GM12874 (cell line): ENCODE results near the gene ZNF554.
A peak's percentile ranks its signal among the peaks of the same experiment; 100 is the strongest.

ENCODE experiments used
- CTCF ChIP-seq: IDR thresholded peaks from 2 replicates; pipeline ENCODE4 v1.5.1; 2011; ENCODE audit warnings: low read depth, mild to moderate bottlenecking, control low read depth, low read length, moderate library complexity; ENCODE audit not compliant: insufficient read depth

ZNF554 gene

DNA sequence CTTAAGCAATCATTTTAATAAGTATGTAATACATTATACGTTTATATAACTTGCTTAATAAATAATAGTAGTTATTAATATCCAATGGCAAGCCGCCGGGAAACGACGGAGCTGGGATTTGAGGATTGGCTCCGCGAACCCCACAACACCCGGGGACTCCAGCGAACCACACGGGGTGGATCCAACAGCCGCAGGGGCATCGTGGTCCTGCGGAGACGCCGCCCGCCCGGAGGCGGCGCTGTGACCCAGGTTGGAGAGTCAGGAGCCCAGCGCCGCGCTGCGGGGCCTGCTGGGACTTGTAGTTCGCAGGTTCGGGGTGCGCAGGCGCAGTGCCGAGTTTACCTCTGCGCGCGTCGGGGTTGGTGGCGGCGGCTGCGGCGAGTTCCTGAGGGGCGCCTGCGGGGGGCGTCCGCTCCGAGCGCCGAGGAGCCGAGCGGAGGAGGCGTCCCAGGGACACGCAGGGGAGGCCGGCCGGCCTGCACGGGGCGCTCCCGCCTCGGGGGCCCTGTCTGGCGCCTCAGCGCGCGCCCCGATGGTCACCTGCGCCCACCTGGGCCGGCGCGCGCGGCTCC is at the start of gene ZNF554:
Gene ZNF554 (plus strand): TSS at position 329 of the 572 bp plus-strand sequence. CDS start 204 bp downstream, at position 533.
- peak; percentile 99 for TF ChIP-seq CTCF

DNA sequence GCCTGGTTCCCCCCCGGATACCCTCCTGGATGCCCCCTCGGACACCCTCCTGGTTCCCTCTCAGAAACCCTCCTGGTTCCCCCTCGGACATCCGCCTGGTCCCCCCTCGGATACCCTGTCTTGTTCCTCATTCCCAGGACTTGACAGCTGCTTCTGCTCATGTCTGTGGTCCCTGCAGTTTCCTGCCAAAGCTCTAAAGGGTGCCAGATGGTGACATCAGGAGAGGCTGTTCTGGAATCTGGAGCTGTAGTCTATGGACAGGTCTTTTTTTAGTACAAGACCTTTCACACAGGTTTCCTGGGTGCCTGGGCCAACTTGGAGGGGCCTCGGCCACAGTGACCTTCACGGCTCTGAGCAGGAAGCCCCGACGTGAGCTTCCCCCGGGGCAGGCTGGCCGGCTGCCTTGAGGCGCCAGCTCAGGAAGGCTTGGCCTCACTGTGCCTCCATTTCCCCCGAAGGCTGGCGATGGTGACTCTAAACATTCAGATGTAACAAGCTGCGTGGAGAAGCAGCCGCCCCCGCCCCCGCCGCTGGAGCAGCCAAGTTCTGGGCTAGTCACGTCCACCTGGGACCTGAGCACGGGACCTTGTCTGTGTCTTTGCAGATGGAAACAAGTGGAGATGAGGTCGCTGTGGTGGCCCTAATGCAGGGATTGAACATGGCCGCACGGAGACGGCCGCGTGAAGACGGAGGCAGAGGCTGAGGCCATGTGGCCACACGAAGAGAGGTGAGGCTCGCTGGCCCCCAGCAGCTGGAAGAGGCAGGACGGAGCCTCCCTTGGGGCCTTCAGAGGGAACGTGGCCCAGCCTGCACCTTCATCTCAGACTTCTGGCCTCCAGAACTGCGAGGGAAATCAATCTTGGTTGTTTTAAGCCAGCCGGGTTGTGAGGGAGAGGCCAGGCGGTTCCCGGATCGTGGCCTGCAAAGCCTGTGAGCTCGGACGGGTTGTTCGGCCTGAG is 49.3 kb upstream of the ZNF554 start:
- TF ChIP-seq CTCF, result no peak

GRCh38 chr19:2771786-2772674 is 47.6 kb upstream of the ZNF554 start:
- no peak for TF ChIP-seq CTCF

- no peak for TF ChIP-seq CTCF
Observed at GRCh38 chr19:2774083-2774679, 45.5 kb upstream of the ZNF554 start.

DNA sequence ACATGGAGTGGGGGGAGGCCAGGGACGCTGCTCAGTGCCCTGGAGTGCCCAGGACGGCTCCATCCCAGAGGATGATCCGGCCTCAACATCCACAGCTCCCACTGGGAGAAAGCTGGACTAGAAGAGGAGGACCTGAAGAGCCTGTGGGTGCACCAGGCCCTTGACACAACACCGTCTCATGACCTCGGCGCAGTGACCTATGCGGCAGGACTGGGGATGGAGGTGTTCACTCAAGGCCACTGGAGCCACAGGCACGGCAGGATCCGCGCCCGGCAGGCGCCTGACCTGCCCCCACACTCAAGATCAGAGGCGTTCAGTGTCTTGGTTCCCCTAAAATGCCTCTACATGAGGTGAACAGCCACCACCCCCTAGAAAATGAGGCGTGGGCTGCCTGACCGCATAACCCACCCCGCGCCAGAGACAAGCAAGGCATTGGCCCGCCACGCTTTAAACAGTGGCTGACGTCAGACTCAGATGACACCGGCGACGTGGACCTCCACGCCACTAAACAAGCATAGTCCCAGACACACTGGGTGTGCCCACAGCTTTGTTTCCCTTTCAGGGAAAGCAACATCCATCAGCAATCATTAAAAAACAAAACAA is 44.6 kb upstream of the ZNF554 start:
- no peak for TF ChIP-seq CTCF

- no peak for TF ChIP-seq CTCF
Observed at GRCh38 chr19:2775556-2776430, 43.9 kb upstream of the ZNF554 start.
